ENCODE results near the gene ATP6V1B1. TPM values are rescaled to one million over a fixed set of nuclear protein-coding genes. Genes with fewer than 3 reads are reported as not detected.

Gene ATP6V1B1
- total RNA-seq, 1 experiment from 2014 or later = 6.5 TPM

- intact Hi-C loops (cut with micrococcal nuclease; ENCODE audit: unreplicated experiment) = no loop called here
- no peaks in the 10 kb centered on the region for H3K27me3 ChIP-seq (replicated peaks; ENCODE audit: insufficient read depth, low read depth, low read length, poor library complexity)
- H3K4me1 ChIP-seq (ENCODE audit: insufficient read depth, low read length, poor library complexity, severe bottlenecking) = peaks cover 4% of the 10 kb centered on the region
- no peaks in the 10 kb centered on the region for H3K9me3 ChIP-seq (ENCODE audit: low read depth, low read length, poor library complexity, severe bottlenecking)
- BruUV-seq (replicated peaks) = no TSS peak
- ChIA-PET CTCF (no interaction called here), POLR2A (ENCODE audit: low non-redundant PET) (interaction anchor here (0.5 kb wide), 1 partner anchor 998 kb away, joined by 3 read pairs; no protein-coding TSS in a partner anchor)
- DNase-seq (ENCODE audit: low spot score) = no peak
- no peak overlapping the region for H3K4me3 ChIP-seq (ENCODE audit: low read depth, low read length, poor library complexity, severe bottlenecking)
- TF ChIP-seq CTCF (conservative IDR thresholded peaks at IDR 0.05; ENCODE audit: low read depth, low read length) (no peak), EZH2 (IDR thresholded peaks at IDR 0.05; ENCODE audit: borderline replicate concordance, low read depth, low read length, poor library complexity, severe bottlenecking) (no peak)
- no peak overlapping the region for H3K27ac ChIP-seq (ENCODE audit: low read depth, low read length, poor library complexity, severe bottlenecking)
- peaks cover under 1% of the 10 kb centered on the region for H3K36me3 ChIP-seq (ENCODE audit: insufficient read depth, low read length, poor library complexity, severe bottlenecking)
Observed at GRCh38 chr2:70981421-70981820, 45.7 kb downstream of the ATP6V1B1 start.

GRCh38 chr2:70981866-70982810, 46.4 kb downstream of the ATP6V1B1 start:
- H3K4me3 ChIP-seq (ENCODE audit: low read depth, low read length, poor library complexity, severe bottlenecking) = no peak overlapping the region
- no TSS peak for BruUV-seq (replicated peaks)
- H3K9me3 ChIP-seq (ENCODE audit: low read depth, low read length, poor library complexity, severe bottlenecking) = no peaks in the 10 kb centered on the region
- no peak overlapping the region for H3K27ac ChIP-seq (ENCODE audit: low read depth, low read length, poor library complexity, severe bottlenecking)
- ChIA-PET CTCF (no interaction called here), POLR2A (ENCODE audit: low non-redundant PET) (interaction anchor here (0.5 kb wide), 1 partner anchor 997 kb away, joined by 3 read pairs; no protein-coding TSS in a partner anchor)
- intact Hi-C loops (cut with micrococcal nuclease; ENCODE audit: unreplicated experiment) = no loop called here
- no peak for TF ChIP-seq CTCF (conservative IDR thresholded peaks at IDR 0.05; ENCODE audit: low read depth, low read length)
- TF ChIP-seq EZH2 (IDR thresholded peaks at IDR 0.05; ENCODE audit: borderline replicate concordance, low read depth, low read length, poor library complexity, severe bottlenecking) = no peak
- no peak for DNase-seq (ENCODE audit: low spot score)
- peaks cover 5% of the 10 kb centered on the region for H3K36me3 ChIP-seq (ENCODE audit: insufficient read depth, low read length, poor library complexity, severe bottlenecking)
- peaks cover 4% of the 10 kb centered on the region for H3K4me1 ChIP-seq (ENCODE audit: insufficient read depth, low read length, poor library complexity, severe bottlenecking)
- H3K27me3 ChIP-seq (replicated peaks; ENCODE audit: insufficient read depth, low read depth, low read length, poor library complexity) = no peaks in the 10 kb centered on the region

- Histone ChIP-seq H3K4me1 (ENCODE audit: insufficient read depth, low read length, poor library complexity, severe bottlenecking) (peaks cover under 1% of the 10 kb centered on the region), H3K27me3 (replicated peaks; ENCODE audit: insufficient read depth, low read depth, low read length, poor library complexity) (no peaks in the 10 kb centered on the region), H3K27ac (ENCODE audit: low read depth, low read length, poor library complexity, severe bottlenecking) (no peak overlapping the region), H3K9me3 (ENCODE audit: low read depth, low read length, poor library complexity, severe bottlenecking) (no peaks in the 10 kb centered on the region), H3K36me3 (ENCODE audit: insufficient read depth, low read length, poor library complexity, severe bottlenecking) (peaks cover 10% of the 10 kb centered on the region), H3K4me3 (ENCODE audit: low read depth, low read length, poor library complexity, severe bottlenecking) (no peak overlapping the region)
- intact Hi-C loops (cut with micrococcal nuclease; ENCODE audit: unreplicated experiment) = no loop called here
- no peak for DNase-seq (ENCODE audit: low spot score)
- TF ChIP-seq CTCF (conservative IDR thresholded peaks at IDR 0.05; ENCODE audit: low read depth, low read length) (no peak), EZH2 (IDR thresholded peaks at IDR 0.05; ENCODE audit: borderline replicate concordance, low read depth, low read length, poor library complexity, severe bottlenecking) (no peak)
- ChIA-PET CTCF (no interaction called here), POLR2A (ENCODE audit: low non-redundant PET) (no interaction called here)
- BruUV-seq (replicated peaks) = no TSS peak
Observed at GRCh38 chr2:70982971-70983370, 47.3 kb downstream of the ATP6V1B1 start.

Measured in A673 (cell line).